H9 (cell line): ENCODE data around the gene ANKS3. TPM values are rescaled to one million over a fixed set of nuclear protein-coding genes. Genes with fewer than 3 reads are reported as not detected.

ENCODE experiments used
- DNase-seq: peaks from one replicate; pipeline ENCODE4 v3.0.0-alpha.2; 2017
- H2AFZ ChIP-seq: one replicate; pipeline ENCODE4 v1.6.1; 2013; ENCODE audit warnings: mild to moderate bottlenecking, low read length, control low read depth, moderate library complexity
- H2AK5ac ChIP-seq: 2 replicates; pipeline ENCODE4 v1.6.1; 2013; ENCODE audit warnings: low read length, control low read depth, mixed read lengths; ENCODE audit not compliant: insufficient read length
- H2BK120ac ChIP-seq: one replicate; pipeline ENCODE4 v1.6.1; 2013; ENCODE audit warnings: low read depth, mild to moderate bottlenecking, low read length, control low read depth, inconsistent platforms; ENCODE audit not compliant: poor library complexity, severe bottlenecking
- H2BK12ac ChIP-seq: 2 replicates; pipeline ENCODE4 v1.6.1; 2013; ENCODE audit warnings: low read length, control low read depth, mixed read lengths, low read depth; ENCODE audit not compliant: insufficient read length
- H2BK15ac ChIP-seq: 2 replicates; pipeline ENCODE4 v1.6.1; 2013; ENCODE audit warnings: low read depth, low read length, control low read depth
- H2BK20ac ChIP-seq: one replicate; pipeline ENCODE4 v1.6.1; 2013; ENCODE audit warnings: low read depth, mild to moderate bottlenecking, low read length, control low read depth, inconsistent platforms; ENCODE audit not compliant: poor library complexity, severe bottlenecking
- H2BK5ac ChIP-seq: 2 replicates; pipeline ENCODE4 v1.6.1; 2013; ENCODE audit warnings: low read length, control low read depth, mixed read lengths; ENCODE audit not compliant: insufficient read length
- H3K14ac ChIP-seq: 2 replicates; pipeline ENCODE4 v1.6.1; 2013; ENCODE audit warnings: low read length, control low read depth; ENCODE audit not compliant: insufficient read depth
- H3K18ac ChIP-seq: 2 replicates; pipeline ENCODE4 v1.6.1; 2013; ENCODE audit warnings: low read depth, mild to moderate bottlenecking, mixed read lengths, low read length, control low read depth; ENCODE audit not compliant: insufficient read length
- H3K23ac ChIP-seq: 2 replicates; pipeline ENCODE4 v1.6.1; 2013; ENCODE audit warnings: low read length, control low read depth, mixed read lengths, low read depth; ENCODE audit not compliant: insufficient read length
- H3K23me2 ChIP-seq: 2 replicates; pipeline ENCODE4 v1.6.1; 2013; ENCODE audit warnings: low read depth, mild to moderate bottlenecking, mixed read lengths, low read length, control low read depth; ENCODE audit not compliant: insufficient read length, poor library complexity, severe bottlenecking
- H3K27ac ChIP-seq: 2 replicates; pipeline ENCODE4 v1.5.1; 2013; ENCODE audit warnings: low read length, control low read depth, mixed read lengths, low read depth; ENCODE audit not compliant: insufficient read length
- H3K27me3 ChIP-seq: 2 replicates; pipeline ENCODE4 v1.6.1; 2013; ENCODE audit warnings: low read length, control low read depth, inconsistent platforms; ENCODE audit not compliant: insufficient read depth
- H3K4ac ChIP-seq: 2 replicates; pipeline ENCODE4 v1.6.1; 2013; ENCODE audit warnings: low read depth, mild to moderate bottlenecking, control low read depth, inconsistent platforms, low read length, moderate library complexity
- H3K4me1 ChIP-seq: 2 replicates; pipeline ENCODE4 v1.6.1; 2013; ENCODE audit warnings: low read length, control low read depth, inconsistent platforms; ENCODE audit not compliant: insufficient read depth
- H3K4me2 ChIP-seq: 2 replicates; pipeline ENCODE4 v1.6.1; 2013; ENCODE audit warnings: low read length, control low read depth, mixed read lengths; ENCODE audit not compliant: insufficient read length, insufficient read depth
- H3K56ac ChIP-seq: 2 replicates; pipeline ENCODE4 v1.6.1; 2013; ENCODE audit warnings: low read depth, mild to moderate bottlenecking, mixed read lengths, low read length, control low read depth; ENCODE audit not compliant: insufficient read length
- H3K79me1 ChIP-seq: 2 replicates; pipeline ENCODE4 v1.6.1; 2013; ENCODE audit warnings: low read depth, mild to moderate bottlenecking, moderate library complexity, low read length, control low read depth, inconsistent platforms; ENCODE audit not compliant: insufficient read depth, poor library complexity, severe bottlenecking
- H3K79me2 ChIP-seq: 2 replicates; pipeline ENCODE4 v1.6.1; 2013; ENCODE audit warnings: low read length, control low read depth, inconsistent platforms; ENCODE audit not compliant: insufficient read depth
- H3K9ac ChIP-seq: 2 replicates; pipeline ENCODE4 v1.6.1; 2013; ENCODE audit warnings: low read length, control low read depth, mixed read lengths; ENCODE audit not compliant: insufficient read length; ENCODE audit errors: extremely low read depth
- H3K9me3 ChIP-seq: one replicate; pipeline ENCODE4 v1.6.1; 2013; ENCODE audit warnings: low read depth, low read length, inconsistent platforms; ENCODE audit not compliant: control insufficient read depth
- H3T11ph ChIP-seq: one replicate; pipeline ENCODE4 v1.6.1; 2013; ENCODE audit warnings: mild to moderate bottlenecking, low read length, control low read depth, inconsistent platforms
- H4K20me1 ChIP-seq: one replicate; pipeline ENCODE4 v1.6.1; 2013; ENCODE audit not compliant: control insufficient read depth, insufficient read length, insufficient read depth
- H4K5ac ChIP-seq: 2 replicates; pipeline ENCODE4 v1.6.1; 2013; ENCODE audit warnings: low read depth, mild to moderate bottlenecking, mixed read lengths, low read length, control low read depth; ENCODE audit not compliant: insufficient read length
- H4K8ac ChIP-seq: replicated peaks from 2 replicates; pipeline ENCODE4 v1.6.1; 2013; ENCODE audit warnings: low read length, control low read depth, mixed read lengths, low read depth; ENCODE audit not compliant: insufficient read length
- H4K91ac ChIP-seq: 2 replicates; pipeline ENCODE4 v1.6.1; 2013; ENCODE audit warnings: low read depth, mild to moderate bottlenecking, moderate library complexity, mixed read lengths, low read length, control low read depth; ENCODE audit not compliant: insufficient read length
- H3K27ac Mint-ChIP-seq, 3 experiments: 2 replicates in 2 of 3; 3 replicates in 1 of 3; pipeline ENCODE4 v1.8.0; 2020 to 2021; ENCODE audit warnings: mixed read lengths in 3 of 3, mild to moderate bottlenecking in 1 of 3, moderate library complexity in 1 of 3
- H3K27me3 Mint-ChIP-seq: 2 replicates; pipeline ENCODE4 v1.8.0; 2021; ENCODE audit warnings: low read depth, mild to moderate bottlenecking, moderate library complexity, mixed read lengths
- H3K36me3 Mint-ChIP-seq, 3 experiments: 2 replicates in 2 of 3; 3 replicates in 1 of 3; pipeline ENCODE4 v1.8.0; 2020 to 2021; ENCODE audit warnings: low read depth in 3 of 3, mixed read lengths in 3 of 3; ENCODE audit not compliant: insufficient read depth in 1 of 3
- H3K4me1 Mint-ChIP-seq, 2 experiments: 2 replicates each; pipeline ENCODE4 v1.8.0; 2020; ENCODE audit warnings: mixed read lengths in 2 of 2
- H3K4me3 Mint-ChIP-seq, 2 experiments: 2 replicates in 1 of 2; 3 replicates in 1 of 2; pipeline ENCODE4 v1.8.0; 2020 to 2021; ENCODE audit warnings: mild to moderate bottlenecking in 2 of 2, mixed read lengths in 2 of 2, moderate library complexity in 1 of 2
- H3K9me3 Mint-ChIP-seq, 2 experiments: 2 replicates in 1 of 2; 3 replicates in 1 of 2; pipeline ENCODE4 v1.8.0; 2020; ENCODE audit warnings: mild to moderate bottlenecking in 2 of 2, mixed read lengths in 2 of 2, moderate library complexity in 1 of 2
- WGBS: extraction: QIAGEN DNeasy Blood & Tissue Kit; methylation state at CpG from one replicate; pipeline ENCODE4 v1.1.7; 2013; ENCODE audit warnings: missing lambda C conversion rate, low lambda C conversion rate, mixed read lengths; ENCODE audit not compliant: insufficient read length; ENCODE audit errors: extremely low coverage; 5-methylcytosine and 5-hydroxymethylcytosine counted together
- microRNA-seq: library from miRNA; unstranded; fragments of <30 nt; microRNA quantifications from one replicate; pipeline ENCODE4, GENCODE V29; 2020; ENCODE audit warnings: borderline microRNAs expressed
- total RNA-seq: library from RNA; stranded (reverse); gene quantifications from 2 replicates; pipeline ENCODE4 v1.2.1, GENCODE V29; 2021
- TF ChIP-seq, protein P1 (sequence below): fragments of 200-600 bp; sonication (generic); conservative IDR thresholded peaks from 3 replicates; pipeline ENCODE4 v1.8.0; 2021; ENCODE audit warnings: antibody characterized with exemption, mild to moderate bottlenecking

The ANKS3 gene
- total RNA-seq, 1 experiment from 2014 or later, result 32.0 TPM

DNA sequence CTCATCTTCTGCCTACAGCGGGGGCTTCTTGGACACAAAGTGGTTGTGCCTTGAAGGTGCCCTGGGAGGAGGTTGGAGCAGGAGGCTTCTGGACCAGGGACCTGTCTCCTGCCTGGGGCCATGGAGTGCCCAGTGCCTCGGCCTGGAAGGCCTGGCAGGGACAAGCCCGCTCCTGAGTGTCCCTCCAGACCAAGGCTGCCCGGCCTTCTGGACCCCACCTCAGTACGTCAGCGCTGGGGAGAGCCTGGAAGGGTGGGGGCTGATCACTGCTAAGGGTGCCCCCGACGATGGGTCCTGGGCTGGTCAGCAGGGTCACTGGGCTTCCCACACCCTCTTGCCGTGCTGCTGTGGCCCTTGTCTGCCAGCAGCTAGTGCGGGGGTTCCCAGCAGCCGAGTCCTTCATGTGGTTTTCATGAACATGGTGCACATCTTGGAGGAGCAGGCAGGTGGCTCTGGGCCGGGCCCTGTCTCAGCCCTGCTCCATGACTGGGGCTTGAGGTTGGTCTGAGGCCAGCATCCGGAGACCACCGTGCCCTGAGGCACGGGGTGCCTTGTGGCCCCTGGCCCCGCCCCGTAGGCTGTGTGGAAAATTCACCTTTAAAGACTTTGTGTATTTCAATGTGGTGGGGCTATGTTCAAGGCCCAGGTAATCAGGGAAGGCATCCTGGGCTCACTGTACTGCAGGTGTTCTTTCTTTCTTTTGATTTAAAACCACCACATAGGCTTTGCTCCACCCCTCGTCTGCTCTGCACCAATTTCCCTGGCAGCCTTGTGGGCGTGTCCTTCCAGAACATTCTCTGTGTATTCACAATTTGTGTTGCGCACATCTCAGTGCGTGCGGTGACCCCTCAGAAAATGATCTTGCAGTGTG is 87.1 kb downstream of the ANKS3 start:
- H3K4ac ChIP-seq, result no peak overlapping the region

More for the DNA sequence above, 87.1 kb downstream of the ANKS3 start:
- Histone ChIP-seq H3K18ac (no peak overlapping the region), H2AK5ac (no peak overlapping the region), H3K4me2 (no peak overlapping the region), H3K4me1 (no peaks in the 10 kb centered on the region), H3K27me3 (no peaks in the 10 kb centered on the region), H2AFZ (no peak overlapping the region), H3K23me2 (no peaks in the 10 kb centered on the region), H2BK12ac (no peak overlapping the region), H4K5ac (no peak overlapping the region), H4K20me1 (no peaks in the 10 kb centered on the region), H2BK5ac (no peak overlapping the region), H3K56ac (no peak overlapping the region), H3K23ac (no peak overlapping the region), H2BK15ac (no peak overlapping the region), H3K27ac (no peak overlapping the region), H4K8ac (no peak overlapping the region), H3K79me2 (no peaks in the 10 kb centered on the region; the same call in 1 of the 2 replicates), H3K14ac (peak overlapping the region; percentile 52; the same call in 1 of the 2 replicates), H3K9ac (no peak overlapping the region), H3K79me1 (no peaks in the 10 kb centered on the region), H4K91ac (no peak overlapping the region), H3T11ph (no peak overlapping the region), H2BK120ac (no peak overlapping the region), H3K9me3 (no peaks in the 10 kb centered on the region), H2BK20ac (no peak overlapping the region)
- Mint-ChIP-seq H3K4me1 (no peaks in the 10 kb centered on the region), H3K9me3 (no peaks in the 10 kb centered on the region; a peak in 2 of 5 replicates), H3K36me3 (peaks cover 14 to 29% (median 16%) of the 10 kb centered on the region in 3 experiments; a peak in 6 of 7 replicates), H3K27me3 (no peaks in the 10 kb centered on the region), H3K4me3 (no peak overlapping the region), H3K27ac (peak overlapping the region; percentile 9 to 83 (median 68); a peak in 3 of 7 replicates)
- no CpG with 5 or more reads among the region's 22 CpGs for WGBS
- TF ChIP-seq, protein P1, sequence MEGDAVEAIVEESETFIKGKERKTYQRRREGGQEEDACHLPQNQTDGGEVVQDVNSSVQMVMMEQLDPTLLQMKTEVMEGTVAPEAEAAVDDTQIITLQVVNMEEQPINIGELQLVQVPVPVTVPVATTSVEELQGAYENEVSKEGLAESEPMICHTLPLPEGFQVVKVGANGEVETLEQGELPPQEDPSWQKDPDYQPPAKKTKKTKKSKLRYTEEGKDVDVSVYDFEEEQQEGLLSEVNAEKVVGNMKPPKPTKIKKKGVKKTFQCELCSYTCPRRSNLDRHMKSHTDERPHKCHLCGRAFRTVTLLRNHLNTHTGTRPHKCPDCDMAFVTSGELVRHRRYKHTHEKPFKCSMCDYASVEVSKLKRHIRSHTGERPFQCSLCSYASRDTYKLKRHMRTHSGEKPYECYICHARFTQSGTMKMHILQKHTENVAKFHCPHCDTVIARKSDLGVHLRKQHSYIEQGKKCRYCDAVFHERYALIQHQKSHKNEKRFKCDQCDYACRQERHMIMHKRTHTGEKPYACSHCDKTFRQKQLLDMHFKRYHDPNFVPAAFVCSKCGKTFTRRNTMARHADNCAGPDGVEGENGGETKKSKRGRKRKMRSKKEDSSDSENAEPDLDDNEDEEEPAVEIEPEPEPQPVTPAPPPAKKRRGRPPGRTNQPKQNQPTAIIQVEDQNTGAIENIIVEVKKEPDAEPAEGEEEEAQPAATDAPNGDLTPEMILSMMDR, result no peak
- no peak for DNase-seq

Small RNA genes within 50 kb of the gene (microRNA-seq; reads per million reads assigned to microRNA genes)
- not detected for gene MIR6769A

Other genes with a start within 250 kb of the ANKS3 start
- gene CDIP1, start 195.5 kb downstream of the ANKS3 start, total RNA-seq, result 49.7 and 50.5 TPM in 2 replicates
- gene C16orf96, start 177.9 kb downstream of the ANKS3 start, total RNA-seq, result 1.4 and 2.0 TPM in 2 replicates
- gene UBALD1, start 119.4 kb downstream of the ANKS3 start, total RNA-seq, result 80.9 and 81.7 TPM in 2 replicates
- gene MGRN1, start 109.4 kb downstream of the ANKS3 start, total RNA-seq, result 91.6 and 93.9 TPM in 2 replicates
- 49.4 and 50.0 TPM in 2 replicates for gene NUDT16L1, start 40.7 kb downstream of the ANKS3 start, total RNA-seq
- 0.33 and 0.39 TPM in 2 replicates for gene DNAAF8, start 266 bp upstream of the ANKS3 start, total RNA-seq
- gene ZNF500, start 32.9 kb upstream of the ANKS3 start, total RNA-seq, result 15.9 and 18.3 TPM in 2 replicates
- gene SEPTIN12, start 54.1 kb upstream of the ANKS3 start, total RNA-seq, result 0.48 TPM in 1 of 2 replicates, not detected in the other
- gene SMIM22, start 61.1 kb upstream of the ANKS3 start, total RNA-seq, result not detected in 2 replicates
- gene ROGDI, start 68.4 kb upstream of the ANKS3 start, total RNA-seq, result 33.5 and 36.4 TPM in 2 replicates
- 114 TPM in 2 replicates for gene GLYR1, start 113.0 kb upstream of the ANKS3 start, total RNA-seq
- gene UBN1, start 113.2 kb upstream of the ANKS3 start, total RNA-seq, result 51.8 and 55.2 TPM in 2 replicates
- gene PPL, start 202.9 kb upstream of the ANKS3 start, total RNA-seq, result 28.2 and 29.2 TPM in 2 replicates
- gene SEC14L5, start 224.1 kb upstream of the ANKS3 start, total RNA-seq, result 3.2 and 4.1 TPM in 2 replicates